ENCODE measurements around the gene KCNN3.
A peak's percentile ranks its signal among the peaks of the same experiment; 100 is the strongest.

The KCNN3 gene

DNA sequence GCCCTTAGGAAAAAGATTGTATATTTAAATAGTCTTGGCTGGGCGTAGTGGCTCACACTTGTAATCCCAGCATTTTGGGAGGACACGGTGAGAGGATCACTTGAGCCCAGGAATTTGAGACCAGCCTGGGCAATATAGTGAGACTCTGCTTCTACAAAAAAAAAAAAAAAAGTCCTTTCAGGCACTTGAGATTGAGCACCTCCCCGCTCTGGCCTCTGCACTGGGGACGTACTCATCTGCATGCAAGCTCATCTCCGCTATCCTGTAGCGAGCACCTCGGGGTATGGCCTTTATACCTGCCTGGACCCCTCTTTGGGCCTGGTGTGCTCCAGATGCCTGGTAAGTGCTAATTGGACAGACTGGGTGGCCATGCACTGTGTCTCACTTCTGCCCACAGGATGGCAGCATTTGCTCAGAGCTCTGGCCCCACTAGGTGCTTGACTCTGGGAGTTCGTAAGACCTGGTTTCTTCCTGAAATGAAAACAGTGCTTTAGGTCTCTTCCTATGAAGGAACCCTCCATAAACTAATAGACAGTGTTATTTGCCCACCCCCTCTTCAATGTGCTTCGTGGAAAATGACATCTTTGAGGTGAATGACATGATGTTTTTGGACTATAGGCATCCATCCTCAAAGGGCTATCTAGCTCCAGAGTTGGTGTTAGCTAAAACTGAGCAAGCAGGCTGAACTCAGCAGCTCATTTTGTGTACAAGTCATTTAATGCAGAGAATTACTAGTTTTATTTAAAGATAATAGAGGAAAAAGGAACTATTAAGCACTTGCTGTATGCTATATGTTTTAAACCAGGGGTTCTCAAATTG is 200.4 kb downstream of the KCNN3 start:
- peak; percentile 86 for DNase-seq (ENCODE audit: extremely low spot score)
- ChIA-PET CTCF (interaction anchor here (0.7 to 7.7 kb wide), 57 partner anchors 11 to 503 kb away, joined by 3 to 62 read pairs (median 4); partner anchors contain the start of genes ADAM15, EFNA3, KCNN3 and KRTCAP2), POLR2A (interaction anchor here (0.6 to 0.7 kb wide), 2 partner anchors 132 to 336 kb away, joined by 3 to 4 read pairs; no protein-coding TSS in a partner anchor)
- TF ChIP-seq, protein P1, sequence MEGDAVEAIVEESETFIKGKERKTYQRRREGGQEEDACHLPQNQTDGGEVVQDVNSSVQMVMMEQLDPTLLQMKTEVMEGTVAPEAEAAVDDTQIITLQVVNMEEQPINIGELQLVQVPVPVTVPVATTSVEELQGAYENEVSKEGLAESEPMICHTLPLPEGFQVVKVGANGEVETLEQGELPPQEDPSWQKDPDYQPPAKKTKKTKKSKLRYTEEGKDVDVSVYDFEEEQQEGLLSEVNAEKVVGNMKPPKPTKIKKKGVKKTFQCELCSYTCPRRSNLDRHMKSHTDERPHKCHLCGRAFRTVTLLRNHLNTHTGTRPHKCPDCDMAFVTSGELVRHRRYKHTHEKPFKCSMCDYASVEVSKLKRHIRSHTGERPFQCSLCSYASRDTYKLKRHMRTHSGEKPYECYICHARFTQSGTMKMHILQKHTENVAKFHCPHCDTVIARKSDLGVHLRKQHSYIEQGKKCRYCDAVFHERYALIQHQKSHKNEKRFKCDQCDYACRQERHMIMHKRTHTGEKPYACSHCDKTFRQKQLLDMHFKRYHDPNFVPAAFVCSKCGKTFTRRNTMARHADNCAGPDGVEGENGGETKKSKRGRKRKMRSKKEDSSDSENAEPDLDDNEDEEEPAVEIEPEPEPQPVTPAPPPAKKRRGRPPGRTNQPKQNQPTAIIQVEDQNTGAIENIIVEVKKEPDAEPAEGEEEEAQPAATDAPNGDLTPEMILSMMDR (IDR thresholded peaks at IDR 0.05; ENCODE audit: control extremely low read depth, extremely low read depth, low read depth, missing control alignments): peak; percentile 97

DNA sequence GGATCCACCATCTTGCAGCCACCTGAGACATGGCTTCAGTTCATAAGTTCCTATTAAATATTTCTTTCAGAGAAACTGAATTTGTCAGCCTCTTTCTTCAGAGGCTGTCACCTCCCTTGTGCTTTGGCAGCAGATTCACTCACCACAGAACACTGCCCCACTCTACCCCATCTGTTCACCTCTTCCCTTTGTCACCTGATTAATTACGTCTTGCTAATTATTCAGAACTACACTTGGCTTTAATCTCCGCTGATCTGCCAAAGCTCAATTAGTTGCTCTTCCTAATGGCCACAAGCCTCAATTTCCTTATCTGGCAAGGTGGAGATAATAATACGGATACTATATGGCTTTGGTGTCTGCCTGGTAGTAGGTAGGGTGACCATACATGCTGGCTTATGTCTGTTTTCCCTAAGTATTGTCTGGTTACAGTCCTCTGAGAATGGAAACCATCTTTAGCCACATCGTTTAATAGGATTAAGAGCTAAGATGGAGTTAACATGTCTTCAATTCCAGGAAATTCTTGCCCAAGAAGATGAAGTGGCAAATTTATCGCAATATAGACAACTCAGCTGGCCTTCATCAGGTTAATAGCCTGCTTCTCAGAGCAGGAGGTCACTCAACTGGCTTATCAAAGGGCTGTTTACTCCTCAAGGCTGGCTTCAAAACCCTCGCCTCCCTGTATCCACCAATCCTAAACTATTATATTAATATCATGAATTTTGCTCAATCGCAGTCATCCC is 203.9 kb downstream of the KCNN3 start:
- DNase-seq (ENCODE audit: extremely low spot score): no peak
- CTCF ChIA-PET: interaction anchor here (0.8 to 7.7 kb wide), 4 partner anchors 16 to 419 kb away, joined by 3 to 62 read pairs (median 30); no protein-coding TSS in a partner anchor
- TF ChIP-seq, protein P1 (IDR thresholded peaks at IDR 0.05; ENCODE audit: control extremely low read depth, extremely low read depth, low read depth, missing control alignments): no peak
- POLR2A ChIA-PET: interaction anchor here (0.6 kb wide), 1 partner anchor 386 kb away, joined by 4 read pairs; no protein-coding TSS in a partner anchor

DNA sequence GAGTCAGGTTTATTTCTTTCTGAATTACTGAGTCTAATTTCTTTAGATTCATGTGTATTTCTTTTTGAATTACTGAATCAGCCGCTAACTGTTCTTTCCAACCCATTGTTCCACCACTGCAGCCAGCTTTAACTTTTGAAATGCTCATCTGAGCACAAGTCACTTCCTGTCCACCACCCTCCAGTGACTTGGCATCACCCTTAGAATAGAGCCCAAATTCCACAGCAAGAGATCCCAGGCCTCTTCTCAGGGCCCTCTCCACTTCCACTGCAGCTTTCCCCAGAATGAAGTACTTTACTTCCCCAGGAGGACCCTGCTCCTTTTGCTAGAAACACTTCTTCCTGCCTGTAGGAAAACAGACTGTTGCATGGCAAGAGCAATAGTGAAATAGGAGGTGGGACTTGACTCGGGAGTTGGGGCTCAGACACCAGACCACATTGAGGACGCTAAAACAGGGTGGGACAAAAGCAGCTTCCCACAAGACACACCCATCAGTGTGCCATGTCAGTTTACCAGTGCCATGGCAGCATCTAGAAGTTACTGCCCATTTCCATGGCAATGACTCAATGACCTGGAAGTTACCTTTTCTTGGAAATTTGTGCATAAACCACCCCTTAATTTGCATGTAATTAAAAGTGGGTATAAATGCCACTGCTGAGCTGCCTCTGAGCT is 205.6 kb downstream of the KCNN3 start:
- ChIA-PET CTCF (interaction anchor here (0.9 to 6.6 kb wide), 4 partner anchors 214 to 421 kb away, joined by 3 to 62 read pairs (median 3); no protein-coding TSS in a partner anchor), POLR2A (no interaction called here)
- DNase-seq (ENCODE audit: extremely low spot score): no peak
- TF ChIP-seq, protein P1 (IDR thresholded peaks at IDR 0.05; ENCODE audit: control extremely low read depth, extremely low read depth, low read depth, missing control alignments): no peak

DNA sequence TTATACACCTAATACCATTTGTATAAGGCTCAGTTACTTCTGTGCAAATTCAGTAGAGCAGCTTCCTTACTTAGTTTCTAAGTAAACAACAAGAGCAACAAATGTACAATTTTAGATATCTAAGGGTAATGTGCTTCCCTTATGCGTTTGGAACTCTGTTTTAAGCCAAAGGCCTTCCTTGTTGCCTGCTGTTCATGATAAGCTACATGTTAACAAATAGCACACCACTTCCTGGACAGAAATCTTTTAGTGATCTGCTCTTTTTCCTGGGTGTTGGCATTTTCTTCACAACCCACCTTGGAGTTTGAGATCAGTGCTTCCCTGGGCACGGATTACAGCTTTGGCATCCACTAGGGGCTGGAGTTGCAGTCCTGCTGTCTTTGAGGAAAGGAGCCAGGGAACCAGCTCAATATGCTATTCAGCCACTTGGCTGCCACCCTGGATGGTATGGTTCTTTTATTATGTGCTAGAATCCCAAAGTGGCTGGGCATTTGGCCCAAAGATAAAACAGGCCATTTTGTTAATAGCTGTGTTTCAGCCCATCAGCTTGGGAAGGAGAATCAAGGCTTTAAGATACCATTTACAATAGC is 206.5 kb downstream of the KCNN3 start:
- CTCF ChIA-PET: interaction anchor here (0.8 to 1.0 kb wide), 4 partner anchors 215 to 280 kb away, joined by 3 to 4 read pairs (median 3); partner anchors contain the start of gene PMVK
- TF ChIP-seq, protein P1 (IDR thresholded peaks at IDR 0.05; ENCODE audit: control extremely low read depth, extremely low read depth, low read depth, missing control alignments): no peak
- no peak for DNase-seq (ENCODE audit: extremely low spot score)
- POLR2A ChIA-PET: no interaction called here

DNA sequence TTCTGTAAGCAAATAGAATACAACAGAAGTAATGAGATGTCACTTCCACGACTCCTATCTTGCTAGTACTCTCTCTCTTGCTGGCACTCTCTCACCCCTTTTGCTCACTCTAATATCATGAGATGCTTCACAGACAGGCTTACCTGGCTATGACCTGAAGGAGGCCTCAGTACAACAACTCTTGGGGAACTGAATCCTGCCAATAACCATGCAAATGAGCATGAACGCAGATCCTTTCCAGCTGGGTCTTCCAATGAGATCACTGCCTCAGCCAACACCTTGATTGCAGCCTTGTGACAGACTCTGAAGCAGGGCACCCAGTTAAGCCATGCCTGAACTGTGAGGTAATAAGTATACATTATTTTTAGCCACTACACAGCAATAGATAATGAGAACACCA is 209.0 kb downstream of the KCNN3 start:
- DNase-seq (ENCODE audit: extremely low spot score): no peak
- TF ChIP-seq, protein P1 (IDR thresholded peaks at IDR 0.05; ENCODE audit: control extremely low read depth, extremely low read depth, low read depth, missing control alignments): no peak
- CTCF ChIA-PET: no interaction called here
- POLR2A ChIA-PET: no interaction called here
